Measurements from ENCODE around the gene ULK3. TPM values are rescaled to one million over a fixed set of nuclear protein-coding genes. Genes with fewer than 3 reads are reported as not detected.
A peak's percentile ranks its signal among the peaks of the same experiment; 100 is the strongest.

Gene ULK3
- polyA plus RNA-seq, 2 donors: 68.8 to 143 TPM

GRCh38 chr15:74799255-74799855 lies 43.6 kb downstream of the ULK3 start:
- Histone ChIP-seq H3K4me3 (ENCODE audit: low read depth in 1 of 2, low read length in 2 of 2) (no peak overlapping the region), H3K9me3 (ENCODE audit: control insufficient read depth in 2 of 2, insufficient read depth in 1 of 2, low read depth in 1 of 2, low read length in 1 of 2) (no peaks in the 10 kb centered on the region), H3K4me1 (ENCODE audit: control insufficient read depth in 2 of 2, insufficient read depth in 2 of 2, low read length in 1 of 2) (peaks cover 7 to 34% of the 10 kb centered on the region in 2 donors), H3K27me3 (ENCODE audit: control insufficient read depth in 1 of 2, insufficient read depth in 2 of 2, low read length in 2 of 2) (no peaks in the 10 kb centered on the region), H3K36me3 (ENCODE audit: control insufficient read depth in 2 of 2, insufficient read depth in 2 of 2, low read length in 1 of 2) (peaks cover 14 to 55% of the 10 kb centered on the region in 2 donors), H3K27ac (ENCODE audit: low read depth in 2 of 2, low read length in 1 of 2) (peak overlapping the region; percentile 91 to 98)
- WGBS, 2 donors: 62 to 77% methylated on average over 15 to 16 of the region's 16 CpGs

DNA sequence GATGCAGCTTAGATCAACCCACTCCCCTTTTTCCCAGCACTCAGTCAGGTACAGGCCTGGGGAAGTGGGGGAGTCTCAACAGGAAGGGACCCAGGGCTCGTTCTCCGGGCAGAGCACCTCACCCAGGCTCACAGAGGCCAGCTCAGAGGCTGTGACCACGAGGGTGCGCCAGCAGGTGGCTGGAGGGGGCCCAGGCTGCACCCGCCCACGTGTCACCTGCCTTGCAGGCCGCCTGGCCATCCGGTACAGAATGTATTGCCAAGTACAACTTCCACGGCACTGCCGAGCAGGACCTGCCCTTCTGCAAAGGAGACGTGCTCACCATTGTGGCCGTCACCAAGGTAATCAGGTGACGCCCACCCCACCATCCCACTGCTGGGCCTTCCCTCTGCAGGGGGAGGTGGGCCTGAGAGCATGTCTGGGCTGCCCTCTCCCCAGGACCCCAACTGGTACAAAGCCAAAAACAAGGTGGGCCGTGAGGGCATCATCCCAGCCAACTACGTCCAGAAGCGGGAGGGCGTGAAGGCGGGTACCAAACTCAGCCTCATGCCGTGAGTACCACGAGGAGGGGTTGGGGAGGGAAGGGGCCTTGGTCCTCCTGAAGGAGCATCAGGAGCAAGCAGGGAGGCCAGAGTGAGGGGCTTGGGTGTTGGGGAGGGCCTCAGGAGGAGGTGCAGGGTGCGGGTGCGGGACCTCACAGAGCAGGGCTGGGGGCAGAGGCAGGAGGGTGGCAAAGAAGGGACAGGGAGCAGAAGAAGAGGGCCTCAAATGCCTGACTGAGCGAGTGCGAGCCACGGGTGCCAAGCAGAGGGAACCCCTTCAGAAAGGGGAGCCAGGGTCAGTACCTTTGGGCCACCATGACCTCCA lies 44.3 kb downstream of the ULK3 start:
- Histone ChIP-seq H3K27ac (ENCODE audit: low read depth in 2 of 2, low read length in 1 of 2) (peak overlapping the region; percentile 91 to 98), H3K9me3 (ENCODE audit: control insufficient read depth in 2 of 2, insufficient read depth in 1 of 2, low read depth in 1 of 2, low read length in 1 of 2) (no peaks in the 10 kb centered on the region), H3K36me3 (ENCODE audit: control insufficient read depth in 2 of 2, insufficient read depth in 2 of 2, low read length in 1 of 2) (peaks cover 14 to 53% of the 10 kb centered on the region in 2 donors), H3K27me3 (ENCODE audit: control insufficient read depth in 1 of 2, insufficient read depth in 2 of 2, low read length in 2 of 2) (no peaks in the 10 kb centered on the region), H3K4me3 (ENCODE audit: low read depth in 1 of 2, low read length in 2 of 2) (no peak overlapping the region), H3K4me1 (ENCODE audit: control insufficient read depth in 2 of 2, insufficient read depth in 2 of 2, low read length in 1 of 2) (peaks cover 9 to 35% of the 10 kb centered on the region in 2 donors)
- WGBS, 2 donors: 70 to 76% methylated on average over 25 of the region's 25 CpGs

DNA sequence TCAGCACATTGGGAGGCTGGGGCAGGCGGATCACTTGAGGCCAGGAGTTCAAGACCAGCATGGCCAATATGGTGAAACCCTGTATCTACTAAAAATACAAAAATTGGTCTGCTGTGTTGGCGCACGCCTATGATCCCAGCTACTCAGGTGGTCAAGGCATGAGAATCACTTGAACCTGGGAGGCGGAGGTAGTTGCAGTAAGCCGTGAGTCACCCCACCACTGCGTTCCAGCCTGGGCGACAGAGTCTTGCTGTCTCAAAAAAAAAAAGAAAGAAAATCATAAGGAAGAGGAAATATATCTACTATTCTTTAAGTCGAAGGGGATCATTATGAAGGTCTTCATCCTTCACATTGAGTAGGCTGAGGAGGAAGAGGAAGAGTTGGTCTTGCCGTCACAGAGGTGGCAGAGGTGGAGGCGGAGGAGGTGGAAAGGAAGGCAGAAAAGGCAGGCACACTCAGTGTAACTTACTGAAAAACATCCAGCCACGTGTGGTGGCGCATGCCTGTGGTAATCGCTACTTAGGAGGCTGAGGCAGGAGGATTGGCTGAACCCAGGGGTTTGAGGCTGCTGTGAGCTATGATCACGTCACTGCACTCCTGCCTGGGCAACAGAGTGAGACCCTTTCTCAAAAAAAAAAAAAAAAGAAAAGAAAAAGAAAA lies 46.9 kb downstream of the ULK3 start:
- Histone ChIP-seq H3K9me3 (ENCODE audit: control insufficient read depth in 2 of 2, insufficient read depth in 1 of 2, low read depth in 1 of 2, low read length in 1 of 2) (no peaks in the 10 kb centered on the region), H3K4me1 (ENCODE audit: control insufficient read depth in 2 of 2, insufficient read depth in 2 of 2, low read length in 1 of 2) (peaks cover 20 to 49% of the 10 kb centered on the region in 2 donors), H3K4me3 (ENCODE audit: low read depth in 1 of 2, low read length in 2 of 2) (no peak overlapping the region), H3K36me3 (ENCODE audit: control insufficient read depth in 2 of 2, insufficient read depth in 2 of 2, low read length in 1 of 2) (peaks cover 8 to 30% of the 10 kb centered on the region in 2 donors), H3K27me3 (ENCODE audit: control insufficient read depth in 1 of 2, insufficient read depth in 2 of 2, low read length in 2 of 2) (no peaks in the 10 kb centered on the region), H3K27ac (ENCODE audit: low read depth in 2 of 2, low read length in 1 of 2) (peak overlapping the region in 1 of 2 donors; percentile 61)
- WGBS, 2 donors: 80 to 82% methylated on average over 14 of the region's 14 CpGs

GRCh38 chr15:74794970-74795349 lies 48.0 kb downstream of the ULK3 start:
- H3K36me3 ChIP-seq (ENCODE audit: control insufficient read depth in 2 of 2, insufficient read depth in 2 of 2, low read length in 1 of 2): peaks cover 8 to 27% of the 10 kb centered on the region in 2 donors
- no peaks in the 10 kb centered on the region for H3K27me3 ChIP-seq (ENCODE audit: control insufficient read depth in 1 of 2, insufficient read depth in 2 of 2, low read length in 2 of 2)
- no peak overlapping the region for H3K4me3 ChIP-seq (ENCODE audit: low read depth in 1 of 2, low read length in 2 of 2)
- 87 to 90% methylated on average over 9 of the region's 9 CpGs for WGBS, 2 donors
- no peaks in the 10 kb centered on the region for H3K9me3 ChIP-seq (ENCODE audit: control insufficient read depth in 2 of 2, insufficient read depth in 1 of 2, low read depth in 1 of 2, low read length in 1 of 2)
- peak overlapping the region; percentile 82 for H3K27ac ChIP-seq (ENCODE audit: low read depth in 2 of 2, low read length in 1 of 2)
- peaks cover 24 to 51% of the 10 kb centered on the region in 2 donors for H3K4me1 ChIP-seq (ENCODE audit: control insufficient read depth in 2 of 2, insufficient read depth in 2 of 2, low read length in 1 of 2)

DNA sequence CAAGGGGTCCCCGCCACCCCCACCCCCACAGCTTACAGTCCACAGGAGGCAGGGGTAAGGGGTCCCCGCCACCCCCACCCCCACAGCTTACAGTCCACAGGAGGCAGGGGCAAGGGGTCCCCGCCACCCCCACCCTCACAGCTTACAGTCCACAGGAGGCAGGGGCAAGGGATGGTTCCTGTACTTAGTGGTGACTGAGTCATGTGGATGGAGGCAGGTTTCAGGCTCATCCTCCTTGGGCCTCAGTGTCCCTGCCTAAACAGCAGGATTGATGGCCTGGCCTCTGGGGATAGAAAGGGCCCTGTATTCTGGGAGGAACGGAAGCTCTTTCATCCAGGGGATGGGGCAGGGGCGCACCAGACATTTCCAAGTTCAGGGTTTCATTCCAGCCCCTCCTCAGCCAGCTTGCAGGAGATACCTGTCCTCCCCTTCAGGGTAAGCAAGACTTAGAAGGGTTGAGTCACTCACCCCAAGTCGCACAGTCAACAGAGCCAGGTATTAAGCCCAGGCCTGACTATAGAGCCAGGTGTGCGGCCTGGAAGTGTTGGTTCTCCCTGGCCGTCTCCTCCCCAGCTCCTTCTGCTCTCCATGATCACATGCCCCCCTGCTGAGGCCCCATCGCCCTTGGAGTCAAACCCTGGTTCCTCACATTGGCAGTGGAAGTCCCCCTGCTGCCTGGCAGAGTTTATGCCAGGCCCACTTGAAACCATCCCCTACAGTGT lies 48.5 kb downstream of the ULK3 start:
- H3K4me1 ChIP-seq (ENCODE audit: control insufficient read depth in 2 of 2, insufficient read depth in 2 of 2, low read length in 1 of 2): peaks cover 26 to 50% of the 10 kb centered on the region in 2 donors
- WGBS, 2 donors: 66 to 67% methylated on average over 7 to 8 of the region's 9 CpGs
- H3K27ac ChIP-seq (ENCODE audit: low read depth in 2 of 2, low read length in 1 of 2): peak overlapping the region; percentile 82

GRCh38 chr15:74793135-74794028 lies 49.6 kb downstream of the ULK3 start:
- Histone ChIP-seq H3K27ac (ENCODE audit: low read depth in 2 of 2, low read length in 1 of 2) (peak overlapping the region; percentile 82), H3K4me3 (ENCODE audit: low read depth in 1 of 2, low read length in 2 of 2) (no peak overlapping the region), H3K36me3 (ENCODE audit: control insufficient read depth in 2 of 2, insufficient read depth in 2 of 2, low read length in 1 of 2) (peaks cover under 1 to 15% of the 10 kb centered on the region in 2 donors), H3K4me1 (ENCODE audit: control insufficient read depth in 2 of 2, insufficient read depth in 2 of 2, low read length in 1 of 2) (peaks cover 29 to 46% of the 10 kb centered on the region in 2 donors), H3K9me3 (ENCODE audit: control insufficient read depth in 2 of 2, insufficient read depth in 1 of 2, low read depth in 1 of 2, low read length in 1 of 2) (no peaks in the 10 kb centered on the region), H3K27me3 (ENCODE audit: control insufficient read depth in 1 of 2, insufficient read depth in 2 of 2, low read length in 2 of 2) (no peaks in the 10 kb centered on the region)
- WGBS, 2 donors: 58 to 66% methylated on average over 12 of the region's 12 CpGs

More for the DNA sequence above, 48.5 kb downstream of the ULK3 start:
- H3K4me3 ChIP-seq (ENCODE audit: low read depth in 1 of 2, low read length in 2 of 2): no peak overlapping the region
- H3K36me3 ChIP-seq (ENCODE audit: control insufficient read depth in 2 of 2, insufficient read depth in 2 of 2, low read length in 1 of 2): peaks cover 8 to 25% of the 10 kb centered on the region in 2 donors
- H3K9me3 ChIP-seq (ENCODE audit: control insufficient read depth in 2 of 2, insufficient read depth in 1 of 2, low read depth in 1 of 2, low read length in 1 of 2): no peaks in the 10 kb centered on the region
- H3K27me3 ChIP-seq (ENCODE audit: control insufficient read depth in 1 of 2, insufficient read depth in 2 of 2, low read length in 2 of 2): no peaks in the 10 kb centered on the region

- Histone ChIP-seq H3K27ac (ENCODE audit: low read depth in 2 of 2, low read length in 1 of 2) (peak overlapping the region; percentile 82), H3K9me3 (ENCODE audit: control insufficient read depth in 2 of 2, insufficient read depth in 1 of 2, low read depth in 1 of 2, low read length in 1 of 2) (no peaks in the 10 kb centered on the region), H3K4me1 (ENCODE audit: control insufficient read depth in 2 of 2, insufficient read depth in 2 of 2, low read length in 1 of 2) (peaks cover 34 to 47% of the 10 kb centered on the region in 2 donors), H3K4me3 (ENCODE audit: low read depth in 1 of 2, low read length in 2 of 2) (no peak overlapping the region), H3K27me3 (ENCODE audit: control insufficient read depth in 1 of 2, insufficient read depth in 2 of 2, low read length in 2 of 2) (no peaks in the 10 kb centered on the region), H3K36me3 (ENCODE audit: control insufficient read depth in 2 of 2, insufficient read depth in 2 of 2, low read length in 1 of 2) (peaks cover 0 to 9% of the 10 kb centered on the region in 2 donors)
- 67 to 69% methylated on average over 12 of the region's 12 CpGs for WGBS, 2 donors
These were observed 50.5 kb downstream of the ULK3 start for GRCh38 chr15:74792227-74793016.

DNA sequence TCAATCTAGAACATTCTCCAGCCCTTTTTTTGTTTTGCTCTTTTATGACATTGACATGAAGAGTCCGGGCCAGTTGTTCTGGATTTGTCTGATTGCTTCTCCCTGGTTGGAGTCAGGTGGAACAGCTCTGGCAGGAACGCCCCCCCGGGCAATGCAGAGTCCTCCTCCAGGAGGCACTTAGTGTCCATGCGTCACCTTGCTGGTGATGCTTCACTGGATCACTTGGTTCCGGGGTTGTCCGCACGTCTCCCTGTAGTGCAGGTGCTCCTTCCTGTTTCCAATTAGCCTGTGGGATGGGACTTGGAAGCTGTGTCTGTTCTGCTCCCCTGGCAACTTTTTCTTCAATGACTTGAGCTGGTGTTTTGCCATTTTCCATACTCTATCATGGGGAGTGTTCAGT lies 51.3 kb downstream of the ULK3 start:
- peaks cover 0 to 9% of the 10 kb centered on the region in 2 donors for H3K36me3 ChIP-seq (ENCODE audit: control insufficient read depth in 2 of 2, insufficient read depth in 2 of 2, low read length in 1 of 2)
- no peak overlapping the region for H3K4me3 ChIP-seq (ENCODE audit: low read depth in 1 of 2, low read length in 2 of 2)
- no peaks in the 10 kb centered on the region for H3K27me3 ChIP-seq (ENCODE audit: control insufficient read depth in 1 of 2, insufficient read depth in 2 of 2, low read length in 2 of 2)
- WGBS, 2 donors: 65 to 75% methylated on average over 7 of the region's 7 CpGs
- no peaks in the 10 kb centered on the region for H3K9me3 ChIP-seq (ENCODE audit: control insufficient read depth in 2 of 2, insufficient read depth in 1 of 2, low read depth in 1 of 2, low read length in 1 of 2)
- H3K27ac ChIP-seq (ENCODE audit: low read depth in 2 of 2, low read length in 1 of 2): peak overlapping the region; percentile 25 to 82
- H3K4me1 ChIP-seq (ENCODE audit: control insufficient read depth in 2 of 2, insufficient read depth in 2 of 2, low read length in 1 of 2): peaks cover 37 to 52% of the 10 kb centered on the region in 2 donors

All from esophagus (tissue), 2 donors.